ENCODE results near the gene PDE4D.

DNA sequence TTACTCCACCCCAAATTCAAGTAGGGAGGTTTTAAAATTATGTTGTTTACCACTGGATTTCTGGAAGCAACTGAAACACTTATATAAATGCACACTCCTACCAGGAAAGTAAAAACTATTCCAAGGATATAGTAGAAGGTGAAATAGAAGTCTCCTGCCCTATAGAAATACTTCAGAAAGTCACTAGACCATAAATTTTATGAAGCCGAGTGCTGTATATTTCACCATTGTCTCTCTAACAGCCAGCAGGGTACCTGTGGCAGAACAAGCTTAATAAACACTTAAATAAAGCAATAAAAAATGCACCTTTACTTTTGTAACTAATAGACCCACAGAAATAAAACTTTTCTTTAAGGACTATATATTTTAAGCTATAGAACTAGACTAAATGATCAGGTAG lies 631.6 kb downstream of the PDE4D start:
- TF ChIP-seq, protein P1, sequence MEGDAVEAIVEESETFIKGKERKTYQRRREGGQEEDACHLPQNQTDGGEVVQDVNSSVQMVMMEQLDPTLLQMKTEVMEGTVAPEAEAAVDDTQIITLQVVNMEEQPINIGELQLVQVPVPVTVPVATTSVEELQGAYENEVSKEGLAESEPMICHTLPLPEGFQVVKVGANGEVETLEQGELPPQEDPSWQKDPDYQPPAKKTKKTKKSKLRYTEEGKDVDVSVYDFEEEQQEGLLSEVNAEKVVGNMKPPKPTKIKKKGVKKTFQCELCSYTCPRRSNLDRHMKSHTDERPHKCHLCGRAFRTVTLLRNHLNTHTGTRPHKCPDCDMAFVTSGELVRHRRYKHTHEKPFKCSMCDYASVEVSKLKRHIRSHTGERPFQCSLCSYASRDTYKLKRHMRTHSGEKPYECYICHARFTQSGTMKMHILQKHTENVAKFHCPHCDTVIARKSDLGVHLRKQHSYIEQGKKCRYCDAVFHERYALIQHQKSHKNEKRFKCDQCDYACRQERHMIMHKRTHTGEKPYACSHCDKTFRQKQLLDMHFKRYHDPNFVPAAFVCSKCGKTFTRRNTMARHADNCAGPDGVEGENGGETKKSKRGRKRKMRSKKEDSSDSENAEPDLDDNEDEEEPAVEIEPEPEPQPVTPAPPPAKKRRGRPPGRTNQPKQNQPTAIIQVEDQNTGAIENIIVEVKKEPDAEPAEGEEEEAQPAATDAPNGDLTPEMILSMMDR (conservative IDR thresholded peaks at IDR 0.05; ENCODE audit: low read depth, low read length): no peak
- no peak for TF ChIP-seq EZH2 (IDR thresholded peaks at IDR 0.05; ENCODE audit: borderline replicate concordance, low read depth, low read length, poor library complexity, severe bottlenecking)
